ENCODE measurements around the gene SPATA31C1.

SPATA31C1 gene

GRCh38 chr9:87880683-87881082, 37.1 kb upstream of the SPATA31C1 start:
- in situ Hi-C loops (cut with MboI; ENCODE audit: low pct_unique_long_range_greater_than_20kb, low sequenced_read_pairs, unreplicated experiment) = no loop called here
- no peak for DNase-seq (ENCODE audit: low spot score)
- TF ChIP-seq, protein P1, sequence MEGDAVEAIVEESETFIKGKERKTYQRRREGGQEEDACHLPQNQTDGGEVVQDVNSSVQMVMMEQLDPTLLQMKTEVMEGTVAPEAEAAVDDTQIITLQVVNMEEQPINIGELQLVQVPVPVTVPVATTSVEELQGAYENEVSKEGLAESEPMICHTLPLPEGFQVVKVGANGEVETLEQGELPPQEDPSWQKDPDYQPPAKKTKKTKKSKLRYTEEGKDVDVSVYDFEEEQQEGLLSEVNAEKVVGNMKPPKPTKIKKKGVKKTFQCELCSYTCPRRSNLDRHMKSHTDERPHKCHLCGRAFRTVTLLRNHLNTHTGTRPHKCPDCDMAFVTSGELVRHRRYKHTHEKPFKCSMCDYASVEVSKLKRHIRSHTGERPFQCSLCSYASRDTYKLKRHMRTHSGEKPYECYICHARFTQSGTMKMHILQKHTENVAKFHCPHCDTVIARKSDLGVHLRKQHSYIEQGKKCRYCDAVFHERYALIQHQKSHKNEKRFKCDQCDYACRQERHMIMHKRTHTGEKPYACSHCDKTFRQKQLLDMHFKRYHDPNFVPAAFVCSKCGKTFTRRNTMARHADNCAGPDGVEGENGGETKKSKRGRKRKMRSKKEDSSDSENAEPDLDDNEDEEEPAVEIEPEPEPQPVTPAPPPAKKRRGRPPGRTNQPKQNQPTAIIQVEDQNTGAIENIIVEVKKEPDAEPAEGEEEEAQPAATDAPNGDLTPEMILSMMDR (IDR thresholded peaks at IDR 0.05; ENCODE audit: extremely low read depth, insufficient read depth, missing control alignments) = no peak

DNA sequence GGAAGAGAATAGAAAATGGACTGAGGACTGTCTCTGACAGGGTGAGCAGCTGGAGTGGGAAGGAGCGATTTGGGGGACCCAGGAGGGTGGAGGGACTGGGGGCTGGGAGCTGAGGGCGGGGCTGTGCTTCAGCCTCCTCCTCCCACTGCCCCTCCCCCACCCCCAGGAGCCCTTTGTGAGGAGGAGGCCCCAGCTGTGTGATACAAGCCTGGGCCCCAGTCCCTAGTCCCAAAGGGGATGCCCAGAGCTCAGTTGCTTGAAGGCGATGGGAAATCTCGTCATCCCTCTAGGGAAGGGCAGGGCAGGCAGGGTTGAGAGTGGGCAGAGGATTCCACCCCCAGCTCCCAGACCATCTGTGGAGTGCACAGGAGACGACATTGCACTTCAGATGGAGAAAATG, 35.1 kb upstream of the SPATA31C1 start, which contains the start of gene SPATA31E1:
Gene SPATA31E1, plus strand, starts transcription at position 251 of the 400 bp plus-strand sequence. Its CDS starts 15 bp downstream, at position 266.
- no peak for DNase-seq (ENCODE audit: low spot score)
- TF ChIP-seq, protein P1 (IDR thresholded peaks at IDR 0.05; ENCODE audit: extremely low read depth, insufficient read depth, missing control alignments) = no peak
- in situ Hi-C loops (cut with MboI; ENCODE audit: low pct_unique_long_range_greater_than_20kb, low sequenced_read_pairs, unreplicated experiment) = no loop called here

- in situ Hi-C loops (cut with MboI; ENCODE audit: low pct_unique_long_range_greater_than_20kb, low sequenced_read_pairs, unreplicated experiment) = no loop called here
- TF ChIP-seq, protein P1 (IDR thresholded peaks at IDR 0.05; ENCODE audit: extremely low read depth, insufficient read depth, missing control alignments) = no peak
- no peak for DNase-seq (ENCODE audit: low spot score)
Observed at GRCh38 chr9:87883274-87883673, 34.5 kb upstream of the SPATA31C1 start.

- TF ChIP-seq, protein P1 (IDR thresholded peaks at IDR 0.05; ENCODE audit: extremely low read depth, insufficient read depth, missing control alignments) = no peak
- in situ Hi-C loops (cut with MboI; ENCODE audit: low pct_unique_long_range_greater_than_20kb, low sequenced_read_pairs, unreplicated experiment) = no loop called here
- DNase-seq (ENCODE audit: low spot score) = no peak
Observed at GRCh38 chr9:87883990-87884389, 33.8 kb upstream of the SPATA31C1 start.

DNA sequence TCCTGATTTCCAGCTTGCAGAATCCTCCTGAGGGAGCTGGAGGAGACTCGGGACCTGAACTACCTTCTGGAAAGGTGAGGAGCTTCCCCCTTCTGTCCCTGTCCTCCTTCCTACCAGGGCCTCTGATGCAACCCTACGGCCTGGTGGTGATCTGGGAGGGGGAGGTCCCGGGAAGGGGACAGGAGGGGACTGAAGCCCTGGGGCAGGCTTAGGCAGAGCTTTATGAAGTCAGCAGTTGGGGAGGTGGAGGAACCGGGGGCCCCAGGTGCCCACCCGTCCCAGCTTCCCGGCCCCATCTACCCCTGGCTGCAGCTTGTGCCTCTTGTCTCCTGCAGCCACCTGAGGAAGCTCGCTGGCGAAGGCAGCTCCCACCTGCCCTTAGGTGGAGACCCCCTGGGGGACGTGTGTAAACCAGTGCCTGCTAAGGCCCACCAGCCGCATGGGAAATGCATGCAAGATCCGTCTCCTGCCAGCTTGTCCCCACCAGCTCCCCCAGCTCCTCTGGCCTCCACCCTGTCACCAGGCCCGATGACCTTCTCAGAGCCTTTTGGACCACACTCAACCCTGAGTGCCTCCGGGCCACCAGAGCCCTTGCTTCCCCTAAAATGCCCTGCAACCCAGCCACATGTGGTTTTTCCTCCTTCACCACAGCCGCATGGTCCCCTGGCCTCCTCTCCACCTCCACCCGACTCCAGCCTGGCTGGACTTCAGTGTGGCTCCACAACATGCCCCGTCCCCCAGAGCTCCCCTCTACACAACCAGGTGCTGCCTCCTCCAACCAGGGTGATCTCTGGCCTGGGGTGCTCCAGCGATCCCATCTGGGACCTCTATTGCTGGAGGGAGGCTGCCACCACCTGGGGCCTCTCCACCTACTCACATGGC, 32.9 kb upstream of the SPATA31C1 start:
- TF ChIP-seq, protein P1 (IDR thresholded peaks at IDR 0.05; ENCODE audit: extremely low read depth, insufficient read depth, missing control alignments) = no peak
- no peak for DNase-seq (ENCODE audit: low spot score)
- in situ Hi-C loops (cut with MboI; ENCODE audit: low pct_unique_long_range_greater_than_20kb, low sequenced_read_pairs, unreplicated experiment) = no loop called here

DNA sequence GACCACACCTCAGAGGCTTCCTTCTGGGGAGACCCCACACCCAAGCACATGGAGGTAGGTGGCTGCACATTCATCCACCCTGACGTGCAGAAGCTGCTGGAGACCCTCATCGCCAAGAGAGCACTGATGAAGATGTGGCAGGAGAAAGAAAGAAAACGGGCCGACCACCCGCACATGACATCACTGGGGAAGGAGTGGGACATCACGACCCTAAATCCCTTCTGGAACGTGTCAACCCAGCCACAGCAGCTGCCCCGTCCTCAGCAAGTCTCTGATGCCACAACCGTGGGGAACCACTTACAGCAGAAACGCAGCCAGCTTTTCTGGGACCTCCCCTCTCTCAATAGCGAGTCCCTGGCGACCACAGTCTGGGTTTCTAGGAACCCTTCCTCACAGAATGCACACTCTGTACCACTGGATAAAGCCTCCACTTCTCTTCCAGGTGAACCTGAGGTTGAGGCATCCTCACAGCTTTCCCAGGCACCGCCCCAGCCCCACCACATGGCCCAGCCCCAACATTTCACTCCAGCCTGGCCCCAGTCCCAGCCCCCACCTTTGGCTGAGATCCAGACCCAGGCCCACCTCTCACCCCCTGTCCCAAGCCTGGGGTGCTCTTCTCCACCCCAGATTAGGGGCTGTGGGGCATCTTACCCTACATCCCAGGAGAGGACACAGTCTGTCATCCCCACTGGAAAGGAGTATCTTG, 32.1 kb upstream of the SPATA31C1 start:
- in situ Hi-C loops (cut with MboI; ENCODE audit: low pct_unique_long_range_greater_than_20kb, low sequenced_read_pairs, unreplicated experiment) = no loop called here
- TF ChIP-seq, protein P1 (IDR thresholded peaks at IDR 0.05; ENCODE audit: extremely low read depth, insufficient read depth, missing control alignments) = no peak
- no peak for DNase-seq (ENCODE audit: low spot score)
